Mesothelial cell of epicardium (in vitro differentiated cells): ENCODE results near the gene ANKRD29. TPM values are rescaled to one million over a fixed set of nuclear protein-coding genes. Genes with fewer than 3 reads are reported as not detected.
A peak's percentile ranks its signal among the peaks of the same experiment; 100 is the strongest.

Source experiments
- DNase-seq, 2 experiments: peaks; one replicate each; pipeline ENCODE4 v3.0.0; 2021; ENCODE audit warnings: low spot score in 2 of 2; ENCODE audit not compliant: unreplicated experiment in 2 of 2
- H3K27ac Mint-ChIP-seq: 2 replicates; pipeline ENCODE4 v1.8.0; 2021; ENCODE audit warnings: mixed read lengths
- H3K27me3 Mint-ChIP-seq: 2 replicates; pipeline ENCODE4 v1.8.0; 2021; ENCODE audit warnings: low read depth, mixed read lengths
- H3K36me3 Mint-ChIP-seq: 2 replicates; pipeline ENCODE4 v1.8.0; 2021; ENCODE audit warnings: mixed read lengths
- H3K4me1 Mint-ChIP-seq: 2 replicates; pipeline ENCODE4 v1.8.0; 2021; ENCODE audit warnings: mixed read lengths
- H3K4me3 Mint-ChIP-seq: 2 replicates; pipeline ENCODE4 v1.8.0; 2021; ENCODE audit warnings: mild to moderate bottlenecking, moderate library complexity, mixed read lengths
- H3K9me3 Mint-ChIP-seq: 2 replicates; pipeline ENCODE4 v1.8.0; 2021; ENCODE audit warnings: mixed read lengths
- total RNA-seq: library from RNA; stranded (reverse); gene quantifications from 3 replicates; pipeline ENCODE4 v1.2.1, GENCODE V29; 2021
- TF ChIP-seq, protein P1 (sequence below): fragments of 200-600 bp; sonication (generic); IDR thresholded peaks from one replicate; pipeline ENCODE4 v1.5.0; 2021; ENCODE audit warnings: antibody characterized with exemption; ENCODE audit not compliant: unreplicated experiment

Gene ANKRD29
- total RNA-seq, 1 donor from 2014 or later, result 2.3 TPM

- Mint-ChIP-seq H3K27me3 (peaks cover 7% of the 10 kb centered on the region), H3K36me3 (peaks cover 4% of the 10 kb centered on the region), H3K4me3 (no peak overlapping the region), H3K9me3 (peaks cover 7% of the 10 kb centered on the region), H3K4me1 (no peaks in the 10 kb centered on the region), H3K27ac (no peak overlapping the region)
- TF ChIP-seq, protein P1, sequence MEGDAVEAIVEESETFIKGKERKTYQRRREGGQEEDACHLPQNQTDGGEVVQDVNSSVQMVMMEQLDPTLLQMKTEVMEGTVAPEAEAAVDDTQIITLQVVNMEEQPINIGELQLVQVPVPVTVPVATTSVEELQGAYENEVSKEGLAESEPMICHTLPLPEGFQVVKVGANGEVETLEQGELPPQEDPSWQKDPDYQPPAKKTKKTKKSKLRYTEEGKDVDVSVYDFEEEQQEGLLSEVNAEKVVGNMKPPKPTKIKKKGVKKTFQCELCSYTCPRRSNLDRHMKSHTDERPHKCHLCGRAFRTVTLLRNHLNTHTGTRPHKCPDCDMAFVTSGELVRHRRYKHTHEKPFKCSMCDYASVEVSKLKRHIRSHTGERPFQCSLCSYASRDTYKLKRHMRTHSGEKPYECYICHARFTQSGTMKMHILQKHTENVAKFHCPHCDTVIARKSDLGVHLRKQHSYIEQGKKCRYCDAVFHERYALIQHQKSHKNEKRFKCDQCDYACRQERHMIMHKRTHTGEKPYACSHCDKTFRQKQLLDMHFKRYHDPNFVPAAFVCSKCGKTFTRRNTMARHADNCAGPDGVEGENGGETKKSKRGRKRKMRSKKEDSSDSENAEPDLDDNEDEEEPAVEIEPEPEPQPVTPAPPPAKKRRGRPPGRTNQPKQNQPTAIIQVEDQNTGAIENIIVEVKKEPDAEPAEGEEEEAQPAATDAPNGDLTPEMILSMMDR, result no peak
- DNase-seq, result no peak
Measured at GRCh38 chr18:23706971-23707640, 44.4 kb upstream of the ANKRD29 start.

DNA sequence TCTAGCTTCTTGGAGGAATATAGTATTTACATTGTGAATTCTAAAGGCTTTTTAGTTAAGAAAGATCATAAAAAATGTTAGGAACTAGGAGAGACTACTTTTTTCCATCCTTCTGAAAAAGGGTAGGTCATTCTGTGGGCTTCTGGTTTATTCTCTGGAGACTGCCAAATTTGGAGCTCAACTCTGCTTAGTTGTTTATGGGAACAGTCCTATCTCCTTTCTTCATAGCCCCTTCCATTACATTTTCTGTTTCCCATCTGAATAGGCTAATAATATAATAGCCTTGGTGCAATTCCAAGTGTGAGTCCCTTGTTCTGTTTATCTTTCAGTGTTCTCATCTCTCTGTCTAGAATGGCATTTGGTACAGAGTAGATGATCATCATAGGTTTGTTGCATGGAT is 42.1 kb upstream of the ANKRD29 start:
- Mint-ChIP-seq H3K4me1 (no peaks in the 10 kb centered on the region), H3K4me3 (no peak overlapping the region), H3K27ac (no peak overlapping the region), H3K9me3 (peaks cover 6% of the 10 kb centered on the region), H3K36me3 (peaks cover 4% of the 10 kb centered on the region), H3K27me3 (peaks cover 16% of the 10 kb centered on the region)
- DNase-seq, result no peak
- TF ChIP-seq, protein P1, result no peak

- peaks cover 16% of the 10 kb centered on the region for H3K27me3 Mint-ChIP-seq
- TF ChIP-seq, protein P1, result no peak
- no peak overlapping the region for H3K27ac Mint-ChIP-seq
- H3K4me1 Mint-ChIP-seq, result peaks cover 6% of the 10 kb centered on the region
- peaks cover 4% of the 10 kb centered on the region for H3K36me3 Mint-ChIP-seq
- no peak overlapping the region for H3K4me3 Mint-ChIP-seq
- DNase-seq, result no peak
- H3K9me3 Mint-ChIP-seq, result peaks cover 4% of the 10 kb centered on the region
Measured at GRCh38 chr18:23703987-23704384, 41.3 kb upstream of the ANKRD29 start.

- peaks cover 4% of the 10 kb centered on the region for H3K9me3 Mint-ChIP-seq
- no peak for DNase-seq
- TF ChIP-seq, protein P1, result peak; percentile 28
- H3K4me3 Mint-ChIP-seq, result no peak overlapping the region
- peaks cover 4% of the 10 kb centered on the region for H3K36me3 Mint-ChIP-seq
- no peak overlapping the region for H3K27ac Mint-ChIP-seq
- peaks cover 16% of the 10 kb centered on the region for H3K27me3 Mint-ChIP-seq
- H3K4me1 Mint-ChIP-seq, result peaks cover 6% of the 10 kb centered on the region
Measured at GRCh38 chr18:23703057-23703986, 40.6 kb upstream of the ANKRD29 start.

GRCh38 chr18:23702606-23703005 is 39.9 kb upstream of the ANKRD29 start:
- TF ChIP-seq, protein P1, result no peak
- Mint-ChIP-seq H3K36me3 (peaks cover 2% of the 10 kb centered on the region), H3K27ac (no peak overlapping the region), H3K4me3 (no peak overlapping the region), H3K9me3 (peaks cover 4% of the 10 kb centered on the region), H3K4me1 (peaks cover 6% of the 10 kb centered on the region), H3K27me3 (peaks cover 16% of the 10 kb centered on the region)
- no peak for DNase-seq
